GDM1 (cell line): ENCODE results near the gene NRXN3.
"Not testable (repeated sequence)": the region's sequence is repeated elsewhere in the genome, so short reads cannot be mapped to it uniquely, and the experiment has no call there.

ENCODE experiments used
- DNase-seq: peaks from one replicate; lab custom pipeline; 2025; lab: John Stamatoyannopoulos, UW

Gene NRXN3

DNA sequence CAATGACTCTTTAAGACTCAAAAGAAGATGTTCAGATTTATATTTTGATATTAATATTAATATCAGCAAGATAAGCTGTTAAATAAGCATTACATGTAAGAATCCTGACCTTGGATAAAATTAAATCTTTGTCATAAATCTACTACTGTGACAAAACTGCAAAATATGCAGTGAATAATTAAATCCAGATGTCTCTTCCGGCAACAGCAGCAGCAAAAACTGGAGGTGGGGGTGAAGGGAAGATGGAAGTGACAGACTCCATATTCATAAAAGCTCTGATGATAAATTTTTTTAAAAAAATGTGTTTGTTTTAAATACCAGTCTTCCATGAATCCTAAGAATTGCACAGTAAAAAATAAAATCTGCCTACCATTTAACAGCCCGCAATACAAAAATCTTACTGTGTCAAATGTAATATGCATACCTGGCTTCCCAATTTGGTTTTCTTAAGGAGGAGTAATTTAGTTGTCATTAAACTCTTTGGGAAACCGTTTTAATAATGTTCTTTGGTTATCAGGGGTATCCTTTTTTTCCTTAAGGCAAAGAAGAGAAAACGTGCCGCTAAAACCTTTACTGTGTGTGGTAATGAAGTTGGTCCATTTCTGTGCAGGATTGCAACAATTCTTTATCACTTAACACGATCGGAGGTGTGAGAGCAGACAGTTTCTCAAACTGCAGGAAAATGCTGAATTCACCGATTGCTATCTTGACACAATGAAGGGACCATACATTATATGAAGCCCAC lies 1562.9 kb downstream of the NRXN3 start:
- no peak for DNase-seq

DNA sequence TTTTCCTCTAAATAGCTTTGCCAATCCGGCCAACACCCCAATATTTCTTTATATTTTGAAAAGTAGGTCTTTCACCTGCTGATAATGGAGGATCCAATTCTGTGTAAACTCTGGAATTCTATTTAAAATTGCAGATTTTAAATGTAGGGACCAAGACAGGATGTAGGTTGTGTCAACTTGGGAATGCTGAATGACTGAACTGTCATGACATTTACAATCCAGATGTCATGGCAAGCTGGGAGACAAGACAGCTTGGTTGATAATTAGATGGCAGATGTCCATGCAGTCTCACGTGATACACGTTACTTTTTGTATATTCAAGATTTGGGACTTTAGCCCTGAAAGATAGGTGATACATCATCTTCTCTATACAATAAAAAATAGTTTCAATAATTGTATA lies 1564.0 kb downstream of the NRXN3 start:
- DNase-seq, result no peak

DNA sequence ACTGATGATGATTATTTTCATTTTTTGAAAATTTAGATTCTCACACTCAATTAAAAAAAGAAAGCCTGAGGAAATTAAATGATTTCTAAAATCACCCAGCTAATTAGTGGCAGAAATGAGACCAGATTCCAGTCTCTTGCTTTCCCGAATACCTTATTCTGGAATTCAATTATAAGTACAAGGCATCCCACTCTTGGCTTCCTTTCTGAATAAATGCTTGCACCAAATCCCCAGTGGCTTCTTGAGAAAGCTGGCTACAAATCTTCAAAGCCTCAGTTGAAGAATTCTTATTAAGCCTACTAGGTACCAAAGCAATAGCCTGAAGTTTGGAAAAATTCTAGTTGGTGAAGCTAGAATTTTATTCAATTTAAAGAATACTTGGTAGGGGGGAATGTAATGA lies 1564.5 kb downstream of the NRXN3 start:
- DNase-seq, result no peak

- DNase-seq, result no peak
Measured at GRCh38 chr14:79735121-79735520, 1564.9 kb downstream of the NRXN3 start.

DNA sequence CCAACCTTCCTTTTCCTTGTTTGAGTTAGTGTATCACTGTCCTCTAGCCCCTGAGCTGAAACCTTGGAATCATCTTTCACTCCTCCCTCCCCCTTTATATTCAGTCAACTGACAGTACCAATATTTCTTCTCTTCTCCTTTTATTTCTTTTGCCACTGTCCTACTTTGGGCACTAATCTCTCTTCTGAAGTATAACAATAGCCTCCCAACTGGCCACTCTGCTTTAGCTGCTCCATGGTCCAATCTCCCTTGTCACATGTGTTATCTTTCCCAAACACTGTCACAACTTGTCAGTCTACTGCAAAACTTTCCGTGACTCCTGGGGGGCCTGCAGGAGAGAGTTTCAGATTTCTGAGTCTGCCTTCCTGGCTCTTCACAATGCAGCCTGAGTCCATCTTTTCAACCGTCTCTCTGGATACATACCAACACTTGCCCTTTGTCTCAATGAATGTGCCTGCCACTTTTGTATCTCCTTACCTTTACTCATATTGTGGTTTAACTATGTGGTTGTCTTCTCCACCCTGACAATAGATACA lies 1570.0 kb downstream of the NRXN3 start:
- no peak for DNase-seq

DNA sequence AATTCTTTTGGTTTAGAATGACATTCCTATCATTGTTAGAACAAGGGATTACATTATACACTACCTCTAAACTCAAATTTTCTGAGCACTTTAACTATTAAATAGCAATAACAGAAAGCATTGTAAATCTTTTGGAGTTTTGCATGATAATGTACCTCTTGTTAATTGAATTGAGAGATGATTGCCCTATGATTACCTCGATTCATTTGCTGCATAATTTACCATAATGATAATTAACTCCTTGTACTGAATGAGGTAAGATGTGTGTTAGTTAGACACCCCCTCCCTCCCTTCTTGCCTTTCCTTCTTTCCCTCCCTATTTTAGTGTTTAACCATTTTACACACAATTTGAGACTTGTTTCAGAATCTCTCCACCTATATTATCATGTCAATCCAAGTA lies 1572.0 kb downstream of the NRXN3 start:
- DNase-seq, result no peak

DNA sequence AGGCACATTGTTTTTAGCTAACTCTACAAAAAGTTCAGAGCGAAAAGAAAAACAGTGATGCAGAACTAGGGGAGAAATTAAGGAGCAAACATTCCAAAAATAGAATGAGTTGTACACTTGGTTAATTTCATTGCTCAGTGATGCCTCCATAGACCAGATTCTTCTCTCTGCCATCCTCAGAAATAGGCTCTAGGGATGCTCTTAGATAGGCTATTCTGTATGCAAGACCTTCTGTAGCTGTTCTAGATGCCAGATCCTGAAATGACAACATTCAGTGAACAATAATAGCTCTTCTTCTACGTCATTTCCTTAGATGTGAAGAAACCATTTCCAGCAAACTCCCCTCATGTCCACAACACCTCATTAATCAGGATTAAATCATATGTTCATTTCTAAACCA lies 1574.9 kb downstream of the NRXN3 start:
- no peak for DNase-seq

GRCh38 chr14:79749065-79749464 lies 1578.9 kb downstream of the NRXN3 start:
- DNase-seq, result no peak

DNA sequence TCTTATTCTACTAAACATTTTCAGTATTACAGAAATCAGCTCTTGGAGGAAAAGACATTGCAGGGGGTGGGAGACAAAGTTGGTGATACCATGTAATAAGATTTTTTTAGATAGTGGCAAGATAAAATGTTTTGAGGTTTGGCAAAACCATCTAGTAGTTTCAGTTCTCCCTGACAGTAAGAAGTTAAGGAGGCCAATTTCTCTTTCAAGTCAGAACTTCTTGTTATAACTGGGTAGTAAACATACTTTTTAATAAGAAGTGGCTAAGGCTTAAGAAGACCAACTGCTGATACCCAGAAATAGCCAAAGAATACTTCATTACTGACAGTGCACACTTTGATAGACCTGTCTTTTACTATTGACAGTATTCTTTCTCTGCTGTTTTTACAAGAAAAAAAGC lies 1588.8 kb downstream of the NRXN3 start:
- DNase-seq, result no peak

DNA sequence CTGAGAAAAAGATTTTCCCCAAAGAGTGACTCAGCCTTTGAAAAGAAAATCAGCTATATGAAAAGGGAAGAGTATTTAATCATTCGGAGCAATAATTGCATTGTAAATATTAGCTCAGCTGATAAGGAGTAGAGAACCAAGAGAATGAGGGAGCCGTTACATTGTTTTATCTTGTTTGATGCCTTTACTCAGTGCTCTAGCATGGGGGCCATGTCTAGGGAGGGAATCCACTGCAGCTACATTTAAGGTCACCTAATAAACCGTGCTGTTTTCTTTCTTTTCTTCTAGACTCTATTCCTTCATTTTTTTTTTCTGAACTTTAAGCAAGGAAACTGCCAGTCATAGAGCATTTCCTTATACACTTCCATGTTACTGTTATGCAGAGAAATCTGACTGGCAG lies 1594.2 kb downstream of the NRXN3 start:
- DNase-seq, result no peak

DNA sequence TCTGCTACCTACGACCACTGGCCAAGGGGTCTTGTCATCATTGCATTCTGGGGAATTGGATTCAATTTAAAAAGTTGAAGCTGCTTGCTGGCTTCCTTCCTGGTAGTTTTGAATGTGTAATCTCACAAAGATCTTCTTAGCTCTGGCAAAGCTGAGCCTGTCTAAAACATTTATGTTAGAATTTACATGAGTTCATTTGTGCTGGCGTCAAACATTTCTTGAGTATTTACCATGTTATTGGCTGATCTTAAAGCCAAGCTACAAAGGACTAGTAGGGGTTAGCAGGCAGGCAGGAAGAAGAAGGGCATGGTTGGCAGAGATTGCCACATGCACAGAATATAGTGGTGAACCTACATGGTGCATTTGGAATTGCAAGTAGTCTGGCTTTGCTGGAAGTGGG lies 1596.3 kb downstream of the NRXN3 start:
- DNase-seq, result no peak

DNA sequence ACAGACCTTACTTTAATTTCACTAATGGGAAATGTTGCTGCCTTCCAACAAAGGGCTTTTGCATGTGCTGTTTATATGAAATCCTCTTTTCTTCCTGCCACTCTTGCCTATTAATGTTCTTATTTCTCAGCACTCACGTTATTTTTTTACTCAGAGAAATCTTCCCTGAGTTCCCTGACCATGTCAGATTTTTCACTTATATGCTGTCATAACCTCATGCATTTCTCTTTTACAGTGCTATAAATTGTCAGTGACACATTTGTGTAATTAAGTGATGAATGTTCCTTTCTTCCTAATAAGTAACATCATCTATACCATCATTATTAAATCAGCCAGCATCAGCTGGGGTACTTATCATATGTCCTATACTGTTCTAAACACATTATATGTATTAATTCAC lies 1597.1 kb downstream of the NRXN3 start:
- DNase-seq, result no peak

- DNase-seq, result not testable (repeated sequence)
Measured at GRCh38 chr14:79767721-79768120, 1597.5 kb downstream of the NRXN3 start.

DNA sequence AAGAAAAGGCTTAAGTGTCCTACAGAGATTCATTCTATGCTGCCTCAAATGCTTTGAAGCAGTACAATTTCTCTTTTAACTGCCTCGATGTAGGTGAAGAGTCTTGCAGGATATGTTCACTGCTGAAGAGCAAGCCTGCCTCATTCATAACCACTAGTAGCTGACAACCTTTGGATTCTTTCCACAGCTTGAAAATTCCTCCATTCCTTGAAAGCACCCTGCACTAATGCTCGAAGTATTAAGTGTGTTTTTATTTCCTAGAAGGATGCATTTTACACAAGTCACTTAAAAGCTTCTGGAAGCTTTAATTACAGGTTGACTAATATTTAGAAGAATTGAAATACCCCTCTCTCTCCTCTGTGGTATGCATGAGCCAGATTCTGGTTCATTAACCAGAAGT lies 1611.7 kb downstream of the NRXN3 start:
- DNase-seq, result no peak

DNA sequence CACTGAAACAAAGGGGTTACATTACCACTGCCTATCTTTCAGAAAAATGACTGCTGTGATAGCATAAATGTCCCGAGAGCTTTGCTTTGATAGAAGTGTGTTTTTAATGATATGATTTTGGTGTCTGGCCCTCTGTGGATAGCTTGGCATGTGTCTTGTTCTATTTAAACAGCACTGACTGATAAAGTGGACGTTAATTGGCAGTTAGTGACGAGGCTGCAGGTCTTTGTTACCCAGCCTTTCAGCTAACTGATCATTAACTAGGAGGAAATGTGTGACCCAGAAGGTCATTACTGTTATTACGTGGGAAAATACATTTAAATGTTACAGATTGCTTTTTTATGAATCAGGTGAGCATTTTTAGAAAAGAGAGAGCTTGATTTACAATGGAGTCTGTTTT lies 1612.9 kb downstream of the NRXN3 start:
- DNase-seq, result no peak

DNA sequence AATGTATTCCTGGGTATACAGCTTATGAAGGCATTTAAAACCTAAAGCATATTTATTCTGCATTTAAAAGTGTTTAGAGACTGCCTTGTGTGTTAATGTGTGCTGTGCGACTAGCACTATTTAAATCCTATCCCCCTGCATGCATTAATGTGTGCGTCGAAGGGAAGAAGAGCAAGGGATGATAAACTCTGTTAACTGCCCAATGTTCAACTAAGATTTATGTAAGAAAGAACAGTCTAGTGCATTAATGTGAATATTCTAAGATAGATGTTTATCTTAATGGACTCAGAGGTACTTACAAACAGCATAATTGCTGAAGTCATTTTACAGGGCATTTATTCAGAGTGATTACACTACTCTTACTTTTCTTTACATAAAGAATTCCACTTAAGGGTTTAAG lies 1616.3 kb downstream of the NRXN3 start:
- no peak for DNase-seq

GRCh38 chr14:79788346-79788745 lies 1618.2 kb downstream of the NRXN3 start:
- no peak for DNase-seq

- DNase-seq, result no peak
Measured at GRCh38 chr14:79791055-79791732, 1621.0 kb downstream of the NRXN3 start.

GRCh38 chr14:79802093-79802492 lies 1631.9 kb downstream of the NRXN3 start:
- no peak for DNase-seq

- no peak for DNase-seq
Measured at GRCh38 chr14:79805636-79806035, 1635.5 kb downstream of the NRXN3 start.

DNA sequence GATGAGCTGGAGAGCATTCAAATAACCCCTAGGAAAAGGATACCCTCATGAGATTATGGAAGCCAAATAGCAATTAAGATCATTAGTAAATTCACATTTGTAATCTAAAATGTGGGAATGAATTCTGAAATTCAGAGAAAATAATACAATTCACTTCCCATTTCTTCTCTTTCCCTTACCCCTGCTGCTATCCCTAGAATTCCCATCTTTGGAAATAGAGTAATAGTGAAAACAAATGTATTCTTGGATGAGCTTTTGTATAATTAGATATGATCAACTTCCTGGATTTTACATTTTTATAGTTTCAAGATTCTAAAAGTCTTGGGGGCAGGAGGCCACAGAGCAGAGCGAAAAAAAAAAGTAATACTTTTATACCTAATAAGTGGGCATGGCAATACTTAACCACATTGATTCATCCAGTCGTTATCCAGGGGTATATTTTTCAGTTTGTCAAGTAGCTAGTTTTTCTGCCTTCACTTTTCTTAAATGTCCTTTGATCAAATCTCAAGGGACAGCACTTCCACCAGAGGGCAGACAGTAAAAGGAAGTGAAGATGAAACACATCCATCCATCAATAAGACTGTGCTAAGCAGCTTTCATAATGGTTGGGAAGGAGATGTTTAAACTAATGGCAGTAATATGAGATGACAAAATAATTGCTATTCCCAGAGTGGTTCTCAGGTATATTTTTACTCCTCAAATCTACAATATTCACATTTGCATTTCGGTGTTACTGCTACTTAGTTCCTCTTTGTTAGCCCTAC lies 1639.9 kb downstream of the NRXN3 start:
- no peak for DNase-seq

GRCh38 chr14:79820866-79821535 lies 1650.8 kb downstream of the NRXN3 start:
- DNase-seq, result no peak
